ENCODE data around the gene EMILIN3. TPM values are rescaled to one million over a fixed set of nuclear protein-coding genes. Genes with fewer than 3 reads are reported as not detected.

The EMILIN3 gene
- total and polyA plus RNA-seq, 2 experiments from 2014 or later = 2.8 to 9.5 TPM

GRCh38 chr20:41408156-41408794 lies 41.7 kb upstream of the EMILIN3 start:
- Histone ChIP-seq H3K79me2 (no peaks in the 10 kb centered on the region), H2AFZ (no peak overlapping the region), H3K9me3 (ENCODE audit: low read depth) (no peaks in the 10 kb centered on the region), H3K4me1 (ENCODE audit: insufficient read depth) (no peaks in the 10 kb centered on the region), H3K27ac (no peak overlapping the region), H3K4me2 (no peak overlapping the region), H3K4me3 (no peak overlapping the region), H4K20me1 (ENCODE audit: insufficient read depth, poor library complexity, severe bottlenecking) (no peaks in the 10 kb centered on the region), H3K36me3 (replicated peaks; ENCODE audit: insufficient read depth, low read depth) (no peaks in the 10 kb centered on the region), H3K9me2 (replicated peaks; ENCODE audit: insufficient read depth) (no peaks in the 10 kb centered on the region), H3K27me3 (no peaks in the 10 kb centered on the region)
- TF ChIP-seq CTCF (IDR thresholded peaks at IDR 0.05; ENCODE audit: poor library complexity) = no peak
- TF ChIP-seq EZH2 (IDR thresholded peaks at IDR 0.05; ENCODE audit: borderline replicate concordance) = no peak
- TF ChIP-seq EZH2phosphoT487 (IDR thresholded peaks at IDR 0.05; ENCODE audit: low read depth, severe bottlenecking, unreplicated experiment) = no peak
- WGBS (ENCODE audit: low lambda C conversion rate, missing lambda C conversion rate) = 91% methylated on average over 5 of the region's 5 CpGs
- no peak for DNase-seq (ENCODE audit: low spot score)

- no peaks in the 10 kb centered on the region for H3K9me3 ChIP-seq (ENCODE audit: low read depth)
- H3K4me3 ChIP-seq = no peak overlapping the region
- H3K36me3 ChIP-seq (replicated peaks; ENCODE audit: insufficient read depth, low read depth) = no peaks in the 10 kb centered on the region
- no peak overlapping the region for H2AFZ ChIP-seq
- no peaks in the 10 kb centered on the region for H3K27me3 ChIP-seq
- no peak for DNase-seq (ENCODE audit: low spot score)
- H3K79me2 ChIP-seq = no peaks in the 10 kb centered on the region
- no peaks in the 10 kb centered on the region for H3K4me1 ChIP-seq (ENCODE audit: insufficient read depth)
- 57% methylated on average over 10 of the region's 10 CpGs for WGBS (ENCODE audit: low lambda C conversion rate, missing lambda C conversion rate)
- no peak overlapping the region for H3K27ac ChIP-seq
- TF ChIP-seq CTCF (IDR thresholded peaks at IDR 0.05; ENCODE audit: poor library complexity) (no peak), EZH2phosphoT487 (IDR thresholded peaks at IDR 0.05; ENCODE audit: low read depth, severe bottlenecking, unreplicated experiment) (no peak), EZH2 (IDR thresholded peaks at IDR 0.05; ENCODE audit: borderline replicate concordance) (no peak)
- no peaks in the 10 kb centered on the region for H3K9me2 ChIP-seq (replicated peaks; ENCODE audit: insufficient read depth)
- no peak overlapping the region for H3K4me2 ChIP-seq
- no peaks in the 10 kb centered on the region for H4K20me1 ChIP-seq (ENCODE audit: insufficient read depth, poor library complexity, severe bottlenecking)
These were observed 41.0 kb upstream of the EMILIN3 start for GRCh38 chr20:41407607-41408006.

GRCh38 chr20:41406896-41407444 lies 40.4 kb upstream of the EMILIN3 start:
- H3K27me3 ChIP-seq = no peaks in the 10 kb centered on the region
- no peaks in the 10 kb centered on the region for H3K36me3 ChIP-seq (replicated peaks; ENCODE audit: insufficient read depth, low read depth)
- no peaks in the 10 kb centered on the region for H3K79me2 ChIP-seq
- H3K9me2 ChIP-seq (replicated peaks; ENCODE audit: insufficient read depth) = no peaks in the 10 kb centered on the region
- H3K4me2 ChIP-seq = no peak overlapping the region
- no peak overlapping the region for H3K4me3 ChIP-seq
- TF ChIP-seq EZH2phosphoT487 (IDR thresholded peaks at IDR 0.05; ENCODE audit: low read depth, severe bottlenecking, unreplicated experiment) (no peak), EZH2 (IDR thresholded peaks at IDR 0.05; ENCODE audit: borderline replicate concordance) (no peak), CTCF (IDR thresholded peaks at IDR 0.05; ENCODE audit: poor library complexity) (no peak)
- no peak overlapping the region for H2AFZ ChIP-seq
- no peaks in the 10 kb centered on the region for H3K9me3 ChIP-seq (ENCODE audit: low read depth)
- 90% methylated on average over 7 of the region's 7 CpGs for whole genome bisulfite sequencing (ENCODE audit: low lambda C conversion rate, missing lambda C conversion rate)
- no peak for DNase-seq (ENCODE audit: low spot score)
- no peak overlapping the region for H3K27ac ChIP-seq
- no peaks in the 10 kb centered on the region for H3K4me1 ChIP-seq (ENCODE audit: insufficient read depth)
- no peaks in the 10 kb centered on the region for H4K20me1 ChIP-seq (ENCODE audit: insufficient read depth, poor library complexity, severe bottlenecking)
